SK-N-MC (cell line): ENCODE measurements around the gene AGPAT3.

ENCODE experiments used
- EZH2 ChIP-seq: fragments of 200-600 bp; sonication (generic); IDR thresholded peaks from one replicate; pipeline ENCODE4 v1.6.1; 2017; ENCODE audit warnings: antibody characterized with exemption
- POLR2AphosphoS5 ChIP-seq: IDR thresholded peaks from 2 replicates; pipeline ENCODE4 v1.6.1; 2012; ENCODE audit warnings: mild to moderate bottlenecking, low read depth, low read length, borderline replicate concordance

DNA sequence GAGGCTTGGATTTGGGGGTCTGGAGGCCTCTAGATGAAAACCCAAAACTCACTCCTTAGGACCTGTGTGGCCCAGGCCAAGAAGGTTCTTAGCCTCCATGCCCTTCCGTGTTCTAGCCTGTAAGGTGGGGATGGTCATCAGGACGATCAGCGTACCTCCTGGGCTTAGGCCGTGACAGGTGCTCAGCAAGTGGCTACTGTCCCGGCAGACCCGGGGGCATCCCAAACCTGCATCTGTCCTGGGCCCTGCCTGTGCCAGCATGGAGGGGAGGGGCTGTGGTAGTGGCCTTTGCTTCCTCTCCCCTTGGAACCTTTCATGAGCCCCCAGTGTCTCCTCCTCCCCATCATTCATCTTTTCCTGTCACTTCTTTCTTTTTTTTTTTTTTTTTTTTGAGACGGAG lies 124.4 kb downstream of the AGPAT3 start:
- TF ChIP-seq EZH2 = no peak
- no peak for TF ChIP-seq POLR2AphosphoS5
